ENCODE measurements around the gene FGFR3. TPM values are rescaled to one million over a fixed set of nuclear protein-coding genes. Genes with fewer than 3 reads are reported as not detected.

The FGFR3 gene
- total RNA-seq, 3 donors from 2014 or later (not counting 1 experiment from before 2014, with no cell fraction given), result not detected

DNA sequence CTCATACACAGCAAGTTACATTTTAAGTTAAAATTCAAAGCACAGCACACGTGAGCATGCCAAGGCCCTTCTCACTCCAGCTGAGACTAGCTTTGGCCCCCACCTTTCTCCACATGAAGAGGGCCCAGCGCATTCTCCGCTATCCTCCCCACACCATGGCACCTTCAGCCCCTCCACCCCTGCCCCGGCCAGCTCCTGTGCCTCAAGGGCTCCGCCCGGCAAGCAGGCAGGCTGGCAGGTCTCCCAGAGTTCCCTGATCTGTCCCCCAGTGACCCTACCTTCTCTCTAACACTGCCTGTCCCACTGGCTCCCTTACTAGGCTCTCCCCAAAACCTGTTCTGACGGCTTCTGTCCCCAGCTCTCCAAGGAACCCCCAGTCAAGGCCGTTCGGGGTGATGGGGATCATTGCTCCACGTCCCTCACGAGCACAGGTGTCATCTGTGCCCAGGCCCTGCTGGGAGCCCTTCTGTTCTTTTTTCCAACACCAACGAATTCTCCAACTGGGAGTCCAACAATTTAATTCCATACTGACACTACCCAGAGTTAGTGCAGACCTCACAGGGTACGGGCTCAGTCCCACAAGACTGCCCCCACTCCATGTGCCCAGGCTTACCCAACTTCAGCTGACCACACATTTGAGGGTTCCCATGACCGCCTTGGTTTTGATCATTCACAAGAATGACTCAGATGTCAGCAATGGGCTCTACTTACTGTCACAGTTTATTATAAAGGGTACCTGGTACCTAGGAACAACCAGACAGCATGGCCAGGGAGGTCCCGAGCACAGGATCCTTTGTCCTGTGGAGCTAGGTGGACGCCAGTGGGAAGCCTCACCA is 58.7 kb downstream of the FGFR3 start:
- Mint-ChIP-seq H3K27ac (no peak overlapping the region), H3K27me3 (ENCODE audit: low read depth in 2 of 2) (no peaks in the 10 kb centered on the region), H3K36me3 (no peaks in the 10 kb centered on the region), H3K9me3 (no peaks in the 10 kb centered on the region), H3K4me1 (peaks cover 26 to 37% of the 10 kb centered on the region in 2 donors), H3K4me3 (no peak overlapping the region)
- TF ChIP-seq, protein P1, sequence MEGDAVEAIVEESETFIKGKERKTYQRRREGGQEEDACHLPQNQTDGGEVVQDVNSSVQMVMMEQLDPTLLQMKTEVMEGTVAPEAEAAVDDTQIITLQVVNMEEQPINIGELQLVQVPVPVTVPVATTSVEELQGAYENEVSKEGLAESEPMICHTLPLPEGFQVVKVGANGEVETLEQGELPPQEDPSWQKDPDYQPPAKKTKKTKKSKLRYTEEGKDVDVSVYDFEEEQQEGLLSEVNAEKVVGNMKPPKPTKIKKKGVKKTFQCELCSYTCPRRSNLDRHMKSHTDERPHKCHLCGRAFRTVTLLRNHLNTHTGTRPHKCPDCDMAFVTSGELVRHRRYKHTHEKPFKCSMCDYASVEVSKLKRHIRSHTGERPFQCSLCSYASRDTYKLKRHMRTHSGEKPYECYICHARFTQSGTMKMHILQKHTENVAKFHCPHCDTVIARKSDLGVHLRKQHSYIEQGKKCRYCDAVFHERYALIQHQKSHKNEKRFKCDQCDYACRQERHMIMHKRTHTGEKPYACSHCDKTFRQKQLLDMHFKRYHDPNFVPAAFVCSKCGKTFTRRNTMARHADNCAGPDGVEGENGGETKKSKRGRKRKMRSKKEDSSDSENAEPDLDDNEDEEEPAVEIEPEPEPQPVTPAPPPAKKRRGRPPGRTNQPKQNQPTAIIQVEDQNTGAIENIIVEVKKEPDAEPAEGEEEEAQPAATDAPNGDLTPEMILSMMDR (IDR thresholded peaks at IDR 0.05), result no peak
- 87% methylated on average over 16 of the region's 16 CpGs for WGBS (ENCODE audit: insufficient coverage)
- Histone ChIP-seq H3K9me3 (ENCODE audit: control insufficient read depth, insufficient read depth, low read length) (no peaks in the 10 kb centered on the region), H3K4me1 (ENCODE audit: control insufficient read depth, insufficient read depth, low read length) (peaks cover 10% of the 10 kb centered on the region), H3K27ac (ENCODE audit: low read length) (no peak overlapping the region), H3K4me3 (ENCODE audit: low read length) (no peak overlapping the region), H3K27me3 (ENCODE audit: control insufficient read depth, insufficient read depth, low read length) (no peaks in the 10 kb centered on the region), H3K36me3 (ENCODE audit: control insufficient read depth, insufficient read depth, low read length) (no peaks in the 10 kb centered on the region)
- no peak for DNase-seq
- intact Hi-C loops (cut with micrococcal nuclease), result no loop called here
- ATAC-seq, result no peak

DNA sequence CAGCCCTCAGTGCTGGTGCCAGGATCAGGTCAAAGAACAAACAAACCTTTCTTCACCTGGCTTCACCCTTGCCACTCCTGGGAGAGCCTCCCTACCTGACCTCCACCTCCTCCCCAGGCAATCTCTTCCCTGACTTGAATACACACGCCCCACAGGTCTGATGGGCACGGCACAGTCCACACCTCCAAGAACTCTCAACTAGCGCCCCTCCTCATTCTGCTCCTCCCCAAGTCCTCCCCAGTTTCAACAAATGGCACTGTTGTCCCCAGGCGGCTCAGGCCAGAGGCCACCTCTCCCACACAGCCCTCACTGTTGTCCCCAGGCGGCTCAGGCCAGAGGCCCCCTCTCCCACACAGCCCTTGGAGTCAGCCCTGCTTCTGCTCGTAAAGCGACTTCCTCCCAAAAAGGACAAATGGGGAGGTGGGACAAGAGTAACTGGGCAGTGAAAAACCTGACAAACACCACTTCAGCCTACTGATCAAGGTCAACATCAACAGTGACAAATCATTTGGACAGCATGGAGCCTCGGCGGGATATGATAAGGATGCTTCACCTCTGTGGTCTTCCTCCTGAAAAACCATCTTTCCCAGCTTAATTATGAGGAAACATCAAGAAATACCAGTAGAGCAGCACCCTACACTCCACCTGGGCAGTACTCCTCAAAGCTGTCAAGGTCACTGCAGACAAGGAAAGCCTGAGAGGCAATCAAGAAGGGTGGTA is 60.0 kb downstream of the FGFR3 start:
- intact Hi-C loops (cut with micrococcal nuclease), result no loop called here
- H3K4me1 Mint-ChIP-seq, result peaks cover 26 to 46% of the 10 kb centered on the region in 2 donors
- H3K4me1 ChIP-seq (ENCODE audit: control insufficient read depth, insufficient read depth, low read length), result peaks cover 20% of the 10 kb centered on the region
- no peaks in the 10 kb centered on the region for H3K9me3 Mint-ChIP-seq
- no peaks in the 10 kb centered on the region for H3K36me3 Mint-ChIP-seq
- no peaks in the 10 kb centered on the region for H3K9me3 ChIP-seq (ENCODE audit: control insufficient read depth, insufficient read depth, low read length)
- no peaks in the 10 kb centered on the region for H3K36me3 ChIP-seq (ENCODE audit: control insufficient read depth, insufficient read depth, low read length)
- no peak for DNase-seq
- no peak overlapping the region for H3K27ac ChIP-seq (ENCODE audit: low read length)
- 97% methylated on average over 8 of the region's 9 CpGs for WGBS (ENCODE audit: insufficient coverage)
- H3K4me3 ChIP-seq (ENCODE audit: low read length), result no peak overlapping the region
- ATAC-seq, result no peak
- TF ChIP-seq, protein P1 (IDR thresholded peaks at IDR 0.05), result no peak
- H3K4me3 Mint-ChIP-seq, result no peak overlapping the region
- H3K27me3 ChIP-seq (ENCODE audit: control insufficient read depth, insufficient read depth, low read length), result no peaks in the 10 kb centered on the region
- H3K27me3 Mint-ChIP-seq (ENCODE audit: low read depth in 2 of 2), result no peaks in the 10 kb centered on the region
- peak overlapping the region; percentile 10 to 29 for H3K27ac Mint-ChIP-seq

DNA sequence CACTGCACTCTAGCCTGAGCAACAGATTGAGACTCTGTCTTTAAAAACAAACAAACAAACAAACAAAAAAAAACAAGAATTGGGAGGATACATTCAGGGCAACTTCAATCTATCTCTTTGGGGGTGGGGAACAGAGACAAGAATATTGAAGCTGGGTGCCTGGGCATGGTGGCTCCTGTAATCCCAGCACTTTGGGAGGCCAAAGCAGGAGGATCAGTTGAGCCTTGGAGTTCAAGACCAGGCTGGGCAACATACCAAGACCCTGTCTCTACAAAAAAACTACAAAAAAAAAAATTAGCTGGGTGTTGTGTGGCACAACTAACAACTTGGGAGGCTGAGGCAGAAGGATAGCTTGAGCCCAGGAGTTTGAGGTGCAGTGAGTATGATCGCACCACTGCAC is 61.7 kb downstream of the FGFR3 start:
- TF ChIP-seq, protein P1 (IDR thresholded peaks at IDR 0.05), result no peak
- Histone ChIP-seq H3K27me3 (ENCODE audit: control insufficient read depth, insufficient read depth, low read length) (no peaks in the 10 kb centered on the region), H3K36me3 (ENCODE audit: control insufficient read depth, insufficient read depth, low read length) (no peaks in the 10 kb centered on the region), H3K4me1 (ENCODE audit: control insufficient read depth, insufficient read depth, low read length) (peaks cover 20% of the 10 kb centered on the region), H3K9me3 (ENCODE audit: control insufficient read depth, insufficient read depth, low read length) (no peaks in the 10 kb centered on the region), H3K27ac (ENCODE audit: low read length) (no peak overlapping the region), H3K4me3 (ENCODE audit: low read length) (no peak overlapping the region)
- Mint-ChIP-seq H3K9me3 (no peaks in the 10 kb centered on the region), H3K4me3 (peak overlapping the region; percentile 81), H3K27ac (peak overlapping the region; percentile 74 to 77), H3K36me3 (no peaks in the 10 kb centered on the region), H3K27me3 (ENCODE audit: low read depth in 2 of 2) (no peaks in the 10 kb centered on the region), H3K4me1 (peaks cover 26 to 46% of the 10 kb centered on the region in 2 donors)
- ATAC-seq (no peak), DNase-seq (no peak)
- intact Hi-C loops (cut with micrococcal nuclease), result loop anchor here (5.0 kb wide), 1 partner anchor 132 kb away; the partner anchor contains the start of genes TACC3 and TMEM129
- no CpG with 5 or more reads among the region's 1 CpG for WGBS (ENCODE audit: insufficient coverage)
